Daoy (cell line): ENCODE data around the gene EFNA4. TPM values are rescaled to one million over a fixed set of nuclear protein-coding genes. Genes with fewer than 3 reads are reported as not detected.

Source experiments
- DNase-seq: peaks from one replicate; pipeline ENCODE4 v3.0.0-alpha.2; 2015; ENCODE audit warnings: low read depth
- total RNA-seq: library from RNA; depleted of rRNA; stranded (reverse); fragments of >200 nt; shearing (Covaris generic); gene quantifications from 2 replicates; pipeline ENCODE4 v1.2.3, GENCODE V29; 2014; rRNA removed

Gene EFNA4, protein sequence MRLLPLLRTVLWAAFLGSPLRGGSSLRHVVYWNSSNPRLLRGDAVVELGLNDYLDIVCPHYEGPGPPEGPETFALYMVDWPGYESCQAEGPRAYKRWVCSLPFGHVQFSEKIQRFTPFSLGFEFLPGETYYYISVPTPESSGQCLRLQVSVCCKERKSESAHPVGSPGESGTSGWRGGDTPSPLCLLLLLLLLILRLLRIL
- 10.6 and 16.7 TPM in 2 replicates for total RNA-seq

- peak; percentile 92 for DNase-seq
These were observed at the start of gene EFNA4 for GRCh38 chr1:155063550-155064110. Gene EFNA4 (plus strand): TSS chr1:155063740. CDS start chr1:155063824, 84 bp downstream.

GRCh38 chr1:155014709-155015508, 48.6 kb upstream of the EFNA4 start:
- DNase-seq = no peak

- DNase-seq = no peak
These were observed 47.9 kb upstream of the EFNA4 start for GRCh38 chr1:155015527-155016230.

- DNase-seq = no peak
These were observed 47.2 kb upstream of the EFNA4 start for GRCh38 chr1:155016231-155016831.

DNA sequence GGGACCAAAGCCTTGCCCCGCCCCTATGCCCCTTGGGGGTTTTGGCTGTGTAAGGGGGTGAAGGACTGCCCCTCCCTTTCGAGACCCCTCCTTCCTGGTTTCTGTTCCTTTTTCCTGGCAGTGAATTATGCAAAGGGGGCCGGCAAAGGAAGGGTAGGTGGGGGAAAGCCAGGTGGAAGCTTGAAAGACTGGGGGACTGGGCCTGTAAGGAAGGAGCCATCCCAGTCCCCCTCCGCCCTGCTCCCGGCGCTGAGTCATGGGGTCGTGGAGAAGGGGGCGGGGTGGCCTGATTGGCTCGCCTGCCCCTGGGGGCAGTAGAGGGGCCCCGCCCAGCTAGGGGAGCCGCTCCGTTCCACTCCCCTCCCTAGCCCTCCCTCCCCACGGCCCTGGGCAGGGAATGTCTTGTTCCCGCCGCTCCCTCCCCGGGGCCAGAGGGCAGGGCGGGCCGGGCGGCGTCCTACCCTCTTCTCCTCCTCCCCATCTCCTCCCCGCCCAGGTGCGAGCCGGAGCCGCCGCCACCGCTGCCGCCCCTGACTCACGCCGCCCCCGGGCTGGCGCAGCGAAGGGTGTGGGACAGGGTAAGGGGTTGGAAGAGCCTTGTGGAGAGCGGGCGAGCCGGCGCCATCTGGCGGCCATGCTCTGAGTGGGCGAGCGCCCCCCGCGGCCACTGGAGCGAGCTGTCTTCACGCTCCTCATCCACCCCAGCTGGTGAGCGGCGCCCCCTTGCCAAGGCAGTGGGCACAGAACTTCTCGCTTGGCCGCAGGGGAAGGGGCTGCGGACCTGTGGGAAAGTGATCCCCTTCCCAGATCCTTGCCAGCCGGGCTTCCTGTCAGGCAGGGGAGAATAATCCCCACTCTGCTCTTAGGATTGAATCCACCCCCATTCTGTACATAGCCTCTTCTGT, 46.2 kb upstream of the EFNA4 start:
- DNase-seq = peak; percentile 98

GRCh38 chr1:155017946-155018316, 45.6 kb upstream of the EFNA4 start:
- DNase-seq = no peak

DNA sequence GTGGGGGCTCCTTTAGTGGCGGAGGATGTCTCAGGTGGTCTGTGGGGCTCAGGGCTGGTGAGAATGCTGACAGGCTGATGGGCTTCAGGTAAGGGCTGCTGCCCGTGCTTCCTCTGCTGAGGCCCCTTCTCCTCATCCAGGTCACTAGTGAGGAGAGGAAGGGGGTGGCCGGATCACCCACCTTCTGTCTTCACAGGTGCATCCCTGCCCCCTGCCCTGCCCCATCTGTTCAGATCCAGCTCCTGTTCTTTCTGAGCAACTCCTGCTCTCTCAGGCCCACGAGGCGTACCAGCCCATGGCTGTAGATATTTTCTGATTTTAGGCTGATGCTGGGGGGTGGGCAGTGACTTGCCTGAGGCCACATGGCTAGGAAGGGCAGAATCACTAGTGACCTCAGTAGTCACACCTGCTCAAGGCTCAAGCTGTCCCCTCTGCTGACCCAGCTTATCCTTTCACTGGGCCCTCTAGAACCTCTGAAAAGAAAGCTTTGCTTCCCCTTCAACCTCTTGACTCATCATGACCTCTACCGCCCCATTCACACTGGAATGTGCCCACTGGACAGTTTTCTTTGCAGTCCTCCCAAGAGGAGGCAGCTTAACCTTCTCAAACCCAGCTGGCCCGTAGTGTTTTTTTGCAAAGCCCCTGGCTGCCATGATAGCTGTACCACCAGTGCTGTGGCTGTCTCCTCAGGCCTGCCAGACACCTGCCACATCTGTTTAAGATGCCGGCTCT, 44.8 kb upstream of the EFNA4 start:
- DNase-seq = no peak

- DNase-seq = no peak
These were observed 43.9 kb upstream of the EFNA4 start for GRCh38 chr1:155019377-155020245.

GRCh38 chr1:155022136-155022926, 41.2 kb upstream of the EFNA4 start:
- DNase-seq = no peak

DNA sequence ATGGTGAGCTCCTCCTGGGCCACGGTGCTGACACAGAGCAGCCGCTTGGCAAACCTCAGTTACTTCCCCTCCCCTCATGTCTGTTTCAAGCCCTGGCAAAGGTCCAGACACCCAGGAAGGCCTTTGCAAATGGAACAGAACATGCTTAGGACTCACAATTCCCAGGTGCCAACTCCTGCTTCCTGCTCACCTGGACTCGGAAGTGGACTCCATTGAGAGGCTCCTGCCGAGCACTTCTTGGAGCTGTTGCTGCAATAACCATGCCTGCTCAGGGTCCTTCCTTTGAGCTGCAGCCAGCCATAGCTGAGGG, 40.7 kb upstream of the EFNA4 start:
- DNase-seq = no peak

DNA sequence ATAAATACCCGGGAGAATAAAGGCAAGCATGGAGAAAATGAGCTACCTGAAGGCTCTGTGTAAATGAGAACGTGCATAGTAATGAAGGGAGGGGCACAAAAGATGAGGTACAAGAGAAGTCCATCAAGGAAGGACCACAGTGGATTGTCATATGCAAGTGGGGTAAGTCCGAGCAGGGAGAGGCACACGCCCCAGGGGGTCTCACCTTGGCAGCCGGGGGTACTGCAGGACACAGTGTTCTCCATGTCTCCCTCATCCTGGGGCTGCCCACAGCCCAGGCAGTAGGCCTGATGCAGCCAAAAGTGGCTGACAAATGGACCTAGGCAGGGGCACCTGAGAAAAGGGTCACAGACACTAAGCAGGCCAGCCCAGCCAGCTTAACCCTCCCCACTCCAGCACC, 39.9 kb upstream of the EFNA4 start:
- no peak for DNase-seq

GRCh38 chr1:155024315-155024714, 39.2 kb upstream of the EFNA4 start:
- DNase-seq = no peak

GRCh38 chr1:155026154-155026553, 37.4 kb upstream of the EFNA4 start:
- DNase-seq = no peak

- DNase-seq = peak; percentile 72
These were observed 37.0 kb upstream of the EFNA4 start for GRCh38 chr1:155026588-155026987.

DNA sequence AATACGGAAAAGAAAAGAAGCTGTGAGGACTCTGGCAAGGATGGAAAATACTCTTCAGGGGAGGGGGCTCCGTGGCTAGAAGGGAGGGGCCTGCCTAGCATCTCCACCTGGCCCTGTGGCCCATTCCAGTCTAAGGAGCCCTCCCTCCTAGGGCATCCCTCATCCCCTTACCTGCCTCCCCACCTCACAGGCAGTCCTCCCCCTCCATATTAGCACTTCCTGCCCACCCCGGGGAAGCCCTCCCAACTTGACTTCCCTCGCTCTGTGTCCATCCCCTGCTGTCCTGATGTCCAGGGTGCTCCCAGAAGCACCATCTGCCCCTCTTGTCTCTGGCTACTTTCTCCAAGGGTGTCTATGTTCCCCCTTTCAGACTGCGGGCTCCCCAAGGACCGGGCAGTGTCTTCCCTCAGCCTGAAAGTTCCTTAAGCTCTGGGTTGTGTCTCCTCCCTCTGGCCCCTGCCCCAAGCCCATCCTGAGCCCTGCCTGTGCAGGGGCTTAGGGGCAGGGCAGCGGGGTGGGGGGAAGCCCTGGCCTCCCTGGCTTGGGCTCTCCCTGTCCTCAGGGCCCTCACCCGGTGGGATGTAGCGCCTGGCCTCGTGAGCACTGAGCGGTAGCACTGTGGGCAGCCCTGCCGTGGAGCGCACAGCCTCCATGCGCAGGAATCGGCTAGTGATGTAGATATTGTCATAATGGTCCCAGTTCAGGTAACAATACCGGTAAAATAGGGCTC, 33.9 kb upstream of the EFNA4 start:
- DNase-seq = no peak

GRCh38 chr1:155030243-155030795, 33.2 kb upstream of the EFNA4 start:
- no peak for DNase-seq

DNA sequence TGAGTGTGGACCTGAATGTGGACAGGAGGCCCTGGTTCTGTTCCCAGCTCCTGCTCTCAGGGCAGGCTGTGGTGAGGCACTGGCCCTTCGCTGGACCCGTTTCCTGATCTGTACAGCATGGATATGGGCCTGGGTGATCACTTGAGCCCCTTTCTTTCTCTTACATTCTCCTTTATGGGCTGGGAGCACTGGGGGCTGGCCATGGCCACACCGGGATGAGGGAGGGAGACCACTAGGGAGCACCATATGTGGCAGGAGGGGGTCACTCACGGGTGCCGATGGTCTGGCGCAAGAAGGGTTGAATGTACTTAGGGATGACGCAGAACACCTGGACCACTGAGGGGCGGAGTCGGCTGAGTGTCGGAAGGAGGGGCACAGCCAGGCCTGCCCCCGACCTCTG, 32.6 kb upstream of the EFNA4 start:
- DNase-seq = no peak

DNA sequence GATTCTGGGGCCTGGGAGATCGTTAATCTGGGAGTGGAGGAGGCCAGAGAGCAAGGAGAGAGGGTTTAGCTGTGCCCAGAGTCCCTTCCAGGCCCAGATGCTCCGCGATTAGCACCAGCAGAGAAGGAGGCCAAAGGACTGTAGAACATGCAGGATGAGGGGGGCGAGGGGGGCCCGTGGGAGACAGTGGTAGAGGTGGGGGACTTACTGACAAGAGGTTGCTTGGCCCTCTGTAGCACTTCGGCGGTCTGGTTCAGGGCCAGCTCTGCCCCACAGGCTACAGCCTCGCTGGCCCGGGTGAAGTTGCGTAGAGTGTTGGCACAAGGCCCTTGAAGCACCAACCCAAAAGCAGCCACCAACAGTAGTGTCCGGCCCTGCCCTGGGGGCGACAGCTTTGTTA, 30.7 kb upstream of the EFNA4 start:
- no peak for DNase-seq
